IPS DF 19.7 (cell line): ENCODE data around the gene DOC2B.
"Not testable (repeated sequence)": the region's sequence is repeated elsewhere in the genome, so short reads cannot be mapped to it uniquely, and the experiment has no call there.

Experiments
- DNase-seq: peaks from one replicate; pipeline ENCODE4 v3.0.0-alpha.2; 2013; ENCODE audit warnings: low read depth, low spot score

The DOC2B gene

GRCh38 chr17:213286-214105 lies 32.0 kb upstream of the DOC2B start:
- no peak for DNase-seq

GRCh38 chr17:210402-210801 lies 29.0 kb upstream of the DOC2B start:
- DNase-seq = no peak

- no peak for DNase-seq
Observed at GRCh38 chr17:208429-208828, 27.0 kb upstream of the DOC2B start.

- DNase-seq = no peak
Observed at GRCh38 chr17:207775-208174, 26.3 kb upstream of the DOC2B start.

GRCh38 chr17:206941-207560 lies 25.6 kb upstream of the DOC2B start:
- DNase-seq = no peak

GRCh38 chr17:206484-206883 lies 25.0 kb upstream of the DOC2B start:
- not testable (repeated sequence) for DNase-seq

GRCh38 chr17:205817-206216 lies 24.4 kb upstream of the DOC2B start:
- no peak for DNase-seq

GRCh38 chr17:205148-205669 lies 23.8 kb upstream of the DOC2B start:
- DNase-seq = no peak

GRCh38 chr17:204427-205147 lies 23.1 kb upstream of the DOC2B start:
- DNase-seq = no peak

- no peak for DNase-seq
Observed at GRCh38 chr17:202501-202951, 21.1 kb upstream of the DOC2B start.

GRCh38 chr17:201736-202135 lies 20.3 kb upstream of the DOC2B start:
- not testable (repeated sequence) for DNase-seq

GRCh38 chr17:201257-201656 lies 19.8 kb upstream of the DOC2B start:
- not testable (repeated sequence) for DNase-seq

GRCh38 chr17:200586-200985 lies 19.1 kb upstream of the DOC2B start:
- DNase-seq = no peak

- no peak for DNase-seq
Observed at GRCh38 chr17:199806-200545, 18.5 kb upstream of the DOC2B start.

GRCh38 chr17:199191-199604 lies 17.7 kb upstream of the DOC2B start:
- DNase-seq = no peak

- DNase-seq = not testable (repeated sequence)
Observed at GRCh38 chr17:198225-198624, 16.8 kb upstream of the DOC2B start.

- no peak for DNase-seq
Observed at GRCh38 chr17:197352-197751, 15.9 kb upstream of the DOC2B start.

- no peak for DNase-seq
Observed at GRCh38 chr17:194828-195602, 13.6 kb upstream of the DOC2B start.

GRCh38 chr17:193841-194806 lies 12.7 kb upstream of the DOC2B start:
- DNase-seq = no peak

- no peak for DNase-seq
Observed at GRCh38 chr17:193426-193810, 12.0 kb upstream of the DOC2B start.
